Measurements from ENCODE around the gene CCDC150.
"Not testable (repeated sequence)": the region's sequence is repeated elsewhere in the genome, so short reads cannot be mapped to it uniquely, and the experiment has no call there.

The CCDC150 gene

DNA sequence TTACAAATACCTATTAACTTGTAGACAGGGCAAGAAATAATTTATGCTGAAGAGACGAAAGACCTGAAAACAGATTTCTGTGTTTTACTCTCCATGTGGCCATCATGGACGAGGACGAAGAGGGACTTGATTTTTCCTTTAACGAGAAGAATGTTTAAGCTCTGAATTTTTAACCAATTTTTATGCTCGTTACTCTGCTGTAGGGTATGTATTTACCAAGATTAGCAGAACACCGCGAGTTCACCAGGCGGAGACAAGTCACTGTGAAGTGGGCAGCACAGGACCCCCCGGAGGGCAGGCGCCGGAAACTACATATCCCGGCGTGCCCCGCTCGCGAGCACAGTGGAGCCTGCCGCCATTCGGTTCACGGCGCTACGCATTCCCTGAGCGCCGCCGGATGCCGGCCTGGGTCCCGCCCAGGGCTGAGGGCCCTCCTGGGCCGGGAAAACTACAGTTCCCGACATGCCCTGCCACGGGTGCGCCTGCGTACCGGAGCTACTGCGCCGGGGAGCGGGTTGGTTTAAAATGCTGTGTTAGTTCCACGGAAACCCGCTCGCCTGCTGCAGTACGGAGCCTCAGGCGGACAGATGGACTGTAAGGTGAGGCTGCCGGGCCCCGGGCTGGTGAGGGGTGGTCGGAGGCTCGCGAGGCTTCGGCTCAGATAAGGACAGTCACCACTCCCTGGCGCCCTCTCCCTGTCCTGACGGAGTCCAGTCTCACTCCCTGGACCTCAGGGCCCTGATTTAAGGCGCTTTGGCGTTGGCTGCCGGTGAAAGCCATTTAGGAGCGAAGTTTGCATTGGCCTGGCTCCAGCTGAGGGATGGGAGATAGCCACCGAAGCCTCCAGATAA is at the start of gene CCDC150:
Gene CCDC150, plus strand, starts transcription at position 536 of the 851 bp plus-strand sequence. Its CDS starts 52 bp downstream, at position 588.
- peak; percentile 93 for DNase-seq

DNA sequence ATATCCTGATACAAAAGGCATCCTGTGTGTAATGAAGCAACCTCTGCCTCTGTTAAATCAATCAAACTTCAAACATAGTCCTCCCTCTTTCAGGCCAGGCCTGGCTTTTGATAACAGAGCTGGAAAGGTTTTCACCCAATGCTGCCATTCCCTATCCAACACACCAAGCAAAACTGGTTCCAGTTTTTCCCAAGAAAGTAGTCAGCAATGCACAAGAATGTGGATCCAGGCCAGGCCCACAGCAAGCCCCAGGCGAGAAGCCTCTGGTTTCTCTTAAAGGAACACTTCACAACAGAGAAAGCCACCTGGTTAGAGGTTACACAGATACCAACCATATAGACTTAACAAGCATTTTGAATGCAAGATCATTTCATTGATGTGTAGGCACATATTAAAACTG is 49.2 kb upstream of the CCDC150 start:
- no peak for DNase-seq

DNA sequence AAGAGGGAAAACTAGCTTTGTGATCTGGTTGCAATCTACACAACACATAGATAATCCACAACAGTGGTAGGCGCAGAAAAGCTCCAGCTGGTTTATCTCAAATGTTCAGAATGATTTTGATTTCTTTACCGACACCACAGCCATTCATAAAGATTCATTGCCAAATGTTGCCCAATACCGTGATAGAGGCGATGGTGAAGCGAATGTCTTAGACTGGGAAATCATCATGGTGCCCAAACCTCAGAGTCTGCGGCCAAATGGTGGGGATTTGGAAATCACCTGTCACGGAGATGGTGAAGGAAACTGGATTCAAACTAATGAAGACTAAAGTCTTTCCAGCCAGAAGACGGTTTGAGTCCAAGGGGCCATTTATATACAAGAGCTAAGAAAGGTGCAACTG is 48.5 kb upstream of the CCDC150 start:
- DNase-seq: no peak

DNA sequence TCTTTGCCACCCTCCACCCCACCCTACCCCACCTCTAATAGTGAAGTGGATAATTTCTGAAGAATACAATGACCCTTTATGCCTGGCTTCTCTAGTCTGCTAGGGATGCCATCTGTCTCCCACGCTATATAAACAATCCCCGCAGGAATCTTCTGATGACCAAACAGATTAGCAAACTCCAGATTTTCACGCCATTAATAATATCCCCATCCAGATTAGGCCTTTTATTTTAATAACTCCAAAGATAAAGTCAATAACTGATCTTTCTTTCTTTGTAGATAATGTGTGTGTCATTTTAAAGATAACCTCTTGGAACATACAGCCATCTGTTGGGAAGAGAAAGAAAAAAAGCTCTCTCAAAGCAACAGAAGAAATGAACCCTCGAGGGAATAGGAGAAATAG is 47.9 kb upstream of the CCDC150 start:
- DNase-seq: peak; percentile 86

DNA sequence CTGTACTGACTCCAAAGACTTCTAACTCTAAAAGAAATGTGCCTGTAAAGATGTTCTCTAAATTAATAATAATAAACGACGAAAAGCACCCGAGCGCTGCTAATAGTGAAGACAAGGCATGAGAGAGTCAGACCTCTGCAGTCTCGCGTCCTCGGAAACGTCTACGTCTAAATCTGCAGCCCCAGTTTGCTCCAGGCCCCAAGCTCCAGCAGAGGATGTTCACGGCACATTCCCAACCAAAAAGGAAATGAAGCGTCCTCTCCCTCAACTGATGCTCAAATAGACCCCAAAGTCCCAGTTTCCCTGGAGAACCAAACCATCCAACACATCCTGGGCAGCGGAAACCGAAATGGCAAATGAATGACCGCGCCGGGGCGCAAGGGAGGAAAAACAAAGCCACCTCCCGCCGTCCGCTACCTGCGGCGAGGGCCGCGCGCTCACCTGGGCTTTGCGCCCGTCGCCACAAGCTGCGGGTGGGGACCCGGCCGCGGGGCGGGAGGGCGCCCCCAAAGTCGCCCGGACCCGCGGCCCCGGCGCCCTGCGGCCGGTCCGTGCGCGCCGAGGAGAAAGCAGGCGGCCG is 47.1 kb upstream of the CCDC150 start:
- peak; percentile 73 for DNase-seq

DNA sequence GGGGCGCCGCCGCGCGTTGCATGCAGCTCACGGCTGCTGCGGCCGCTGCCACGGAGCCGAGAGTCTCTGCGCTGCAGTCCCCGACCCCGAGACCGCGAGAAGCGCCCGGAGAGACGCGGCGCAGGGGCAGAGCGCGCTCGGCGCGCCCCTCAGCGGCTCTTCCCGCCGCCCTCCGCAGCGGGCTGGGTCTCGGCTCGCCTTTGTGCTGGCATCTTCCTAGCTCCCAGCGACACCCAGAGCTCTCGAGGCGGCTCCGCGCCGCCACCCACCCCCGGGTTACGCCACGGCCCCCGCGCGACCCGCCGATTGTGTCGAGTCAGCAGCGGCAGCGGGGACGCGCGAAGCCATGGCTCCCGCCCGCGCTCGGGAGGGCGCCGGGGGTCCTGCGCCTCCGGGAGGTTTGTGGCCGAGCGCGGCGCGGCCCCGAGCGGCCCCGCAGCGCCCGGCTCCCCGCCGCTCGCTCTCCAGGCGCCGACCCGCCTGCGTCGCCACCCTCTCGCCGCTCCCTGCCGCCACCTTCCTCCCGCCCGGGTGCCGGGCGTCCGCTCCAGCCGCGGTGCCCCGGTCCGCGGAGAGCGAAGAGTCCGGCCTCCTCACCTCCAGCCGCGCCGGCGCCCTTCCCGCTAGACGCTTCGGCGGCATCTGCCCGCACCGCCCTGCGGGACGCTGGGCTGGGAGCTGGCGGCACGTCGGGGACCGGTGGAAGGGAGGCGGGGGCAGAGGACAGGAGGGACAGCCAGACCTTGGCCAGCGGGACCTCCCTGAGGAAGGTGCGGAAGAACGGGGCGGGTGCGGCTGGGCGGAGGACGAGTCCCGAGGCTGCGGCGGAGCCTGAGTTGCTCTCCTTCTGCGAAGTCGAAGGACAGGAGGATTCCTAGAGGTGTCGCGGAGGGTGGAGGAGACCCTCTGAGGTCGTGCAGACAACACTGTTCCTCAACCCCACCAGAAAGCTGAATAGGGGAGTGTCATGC is 46.3 kb upstream of the CCDC150 start, which contains the start of gene HECW2:
Gene HECW2, minus strand, starts transcription at position 644 of the 971 bp plus-strand sequence.
- peak; percentile 69 for DNase-seq

- DNase-seq: no peak
These were observed 45.4 kb upstream of the CCDC150 start for GRCh38 chr2:196594158-196594557.

DNA sequence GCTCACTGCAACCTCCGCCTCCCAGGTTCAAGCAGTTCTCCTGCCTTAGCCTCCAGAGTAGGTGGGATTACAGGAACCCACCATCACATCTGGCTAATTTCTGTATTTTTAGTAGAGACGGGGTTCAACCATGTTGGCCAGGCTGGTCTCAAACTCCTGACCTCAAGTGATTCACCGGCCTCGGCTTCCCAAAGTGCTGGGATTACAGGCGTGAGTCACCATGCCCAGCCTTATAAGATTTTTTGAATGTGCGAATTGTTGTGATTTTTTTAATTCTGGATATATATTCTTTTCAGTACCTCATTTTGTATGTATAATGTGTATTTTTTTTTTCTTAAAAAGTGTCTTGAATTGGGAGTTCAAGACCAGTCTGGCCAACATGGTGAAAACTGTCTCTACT is 42.0 kb upstream of the CCDC150 start:
- no peak for DNase-seq

- no peak for DNase-seq
These were observed 41.1 kb upstream of the CCDC150 start for GRCh38 chr2:196598412-196598811.

DNA sequence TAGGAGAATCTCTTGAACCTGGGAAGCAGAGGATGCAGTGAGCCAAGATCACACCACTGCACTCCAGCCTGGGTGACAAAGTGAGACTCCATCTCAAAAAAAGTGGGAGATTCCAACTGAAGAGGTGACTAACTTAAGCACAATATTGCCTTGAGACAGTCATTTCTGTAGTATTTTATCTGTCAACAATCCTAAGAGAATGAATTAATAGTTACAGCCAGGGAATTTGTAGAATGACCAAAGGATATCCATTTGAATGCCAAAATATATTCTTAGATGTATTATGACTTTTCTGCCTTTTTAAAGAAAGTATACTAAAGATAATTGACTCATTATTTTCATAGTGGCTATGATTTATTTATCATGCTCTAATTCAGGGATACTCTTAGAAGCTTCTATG is 40.7 kb upstream of the CCDC150 start:
- DNase-seq: no peak

GRCh38 chr2:196601430-196602306 is 37.8 kb upstream of the CCDC150 start:
- no peak for DNase-seq

DNA sequence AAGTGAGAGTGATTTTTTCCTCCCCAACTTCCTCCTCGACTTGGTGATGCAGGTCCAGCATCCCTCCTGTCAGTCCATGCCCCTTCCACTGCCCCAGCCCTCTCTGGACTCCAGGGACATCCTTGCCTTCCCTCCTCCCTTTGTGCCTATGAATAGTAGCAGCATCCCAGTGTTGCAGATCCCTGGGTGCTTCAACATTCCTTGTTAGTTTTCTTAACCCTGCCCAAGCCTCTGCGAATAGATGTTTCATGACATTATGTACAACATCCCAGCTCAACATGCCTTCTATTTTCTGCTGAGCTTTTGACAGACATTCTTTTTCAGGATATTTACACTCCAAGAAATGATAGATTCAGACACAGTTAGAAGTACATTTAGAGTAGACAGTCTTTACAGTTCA is 35.3 kb upstream of the CCDC150 start:
- no peak for DNase-seq

DNA sequence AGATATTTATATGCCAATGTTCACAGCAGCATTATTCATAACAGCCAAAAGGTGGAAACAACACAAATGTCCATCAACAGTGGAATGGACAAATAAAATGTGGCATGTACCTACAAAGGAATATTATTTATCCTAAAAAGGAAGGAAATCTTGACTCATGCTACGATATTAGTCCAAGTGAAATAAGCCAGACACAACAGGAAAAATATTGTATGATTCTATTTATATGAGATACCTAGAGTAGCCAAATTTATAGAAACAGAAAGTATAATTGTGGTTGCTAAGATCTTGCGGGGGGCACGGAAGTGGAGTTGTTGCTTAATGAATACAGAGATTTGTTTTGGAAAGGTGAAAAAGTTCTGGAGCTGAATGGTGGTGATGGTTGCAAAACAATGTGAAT is 33.0 kb upstream of the CCDC150 start:
- DNase-seq: no peak

- no peak for DNase-seq
These were observed 32.4 kb upstream of the CCDC150 start for GRCh38 chr2:196607073-196607472.

GRCh38 chr2:196607896-196608295 is 31.6 kb upstream of the CCDC150 start:
- not testable (repeated sequence) for DNase-seq

DNA sequence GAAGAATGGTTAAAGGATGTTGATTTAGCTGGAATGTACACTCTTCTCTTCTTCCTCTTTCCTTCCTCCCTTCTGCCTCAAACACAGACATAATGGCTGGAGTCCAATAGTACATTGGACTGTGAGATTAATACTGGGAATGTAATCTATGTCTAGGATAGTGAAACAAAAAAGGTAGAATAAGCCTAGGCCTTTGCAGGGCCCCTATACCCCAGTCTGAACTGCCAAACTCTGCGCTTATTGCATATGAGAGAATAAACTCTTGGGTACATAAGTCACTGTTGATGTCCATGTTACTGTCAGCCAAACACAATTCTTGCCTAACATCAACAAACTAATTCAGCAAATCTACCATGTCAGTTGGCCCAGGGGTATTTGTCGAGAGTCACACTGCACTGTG is 29.7 kb upstream of the CCDC150 start:
- DNase-seq: no peak

DNA sequence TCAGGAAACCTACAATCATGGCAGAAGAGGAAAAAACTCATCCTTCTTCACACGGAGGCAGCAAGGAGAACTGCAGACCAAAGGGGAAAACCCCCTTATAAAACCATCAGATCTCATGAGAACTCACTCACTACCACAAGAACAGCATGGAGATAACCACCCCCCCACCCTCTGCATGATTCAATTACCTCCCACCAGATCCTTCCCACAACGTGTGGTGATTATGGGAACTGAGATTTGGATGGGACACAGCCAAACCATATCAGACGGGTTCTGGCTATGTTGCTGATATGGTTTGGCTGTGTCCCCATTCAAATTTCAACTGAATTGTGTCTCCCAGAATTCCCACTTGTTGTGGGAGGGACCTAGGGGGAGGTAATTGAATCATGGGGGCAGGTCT is 28.7 kb upstream of the CCDC150 start:
- no peak for DNase-seq

GRCh38 chr2:196613302-196613701 is 26.2 kb upstream of the CCDC150 start:
- no peak for DNase-seq

DNA sequence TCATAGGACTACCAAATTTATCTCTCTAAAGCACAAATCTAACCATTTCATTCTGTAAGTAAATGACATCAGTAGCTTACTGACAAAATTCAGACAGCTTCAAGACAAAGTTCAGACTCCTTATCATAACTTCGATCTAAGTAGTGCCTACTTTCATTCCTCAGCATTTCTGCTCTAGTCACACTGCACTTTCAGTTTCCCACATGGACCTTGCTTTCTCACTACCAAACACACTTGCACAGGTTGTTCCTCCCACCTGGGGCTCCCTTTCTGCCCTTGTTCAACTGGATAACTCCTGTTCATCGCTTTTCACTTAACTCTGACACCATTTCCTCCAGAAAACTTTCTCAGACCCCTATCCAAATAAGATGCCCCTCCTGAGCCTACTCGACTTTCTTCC is 22.1 kb upstream of the CCDC150 start:
- no peak for DNase-seq

- no peak for DNase-seq
These were observed 20.9 kb upstream of the CCDC150 start for GRCh38 chr2:196618661-196619060.

GRCh38 chr2:196630531-196630930 is 9.0 kb upstream of the CCDC150 start:
- no peak for DNase-seq

DNA sequence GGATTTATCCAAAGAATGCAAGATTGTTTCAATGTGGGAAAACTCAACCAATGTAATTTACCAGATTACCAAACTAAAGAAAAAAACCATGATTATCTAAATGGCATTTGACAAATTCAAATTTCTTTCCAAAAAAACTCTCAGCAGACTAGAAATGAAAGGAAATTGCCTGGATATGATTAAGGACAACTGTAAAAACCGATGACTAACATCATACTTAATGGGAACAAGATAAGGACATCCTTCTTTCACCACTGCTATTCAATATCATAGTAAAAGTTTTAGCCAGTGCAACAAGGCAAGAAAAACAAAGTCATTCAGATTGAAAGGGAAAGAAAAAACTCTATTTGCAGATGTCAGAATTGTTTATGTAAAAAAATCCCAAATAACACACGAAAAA is 4.4 kb upstream of the CCDC150 start:
- DNase-seq: no peak

Measured in NCI-H2171 (cell line).